T-helper 1 cell treated with Interleukin-12 subunit alpha and Interleukin-12 subunit beta and Interleukin-4 antibody, amounts not matched to agents 30 μg/mL and 1 μg/mL, for 36 hours (primary cell): ENCODE measurements around the gene IFIT3.

Experiments used
- H3K27ac Mint-ChIP-seq: one replicate; pipeline ENCODE4 v1.8.0; 2021; ENCODE audit warnings: mild to moderate bottlenecking, mixed read lengths
- H3K27me3 Mint-ChIP-seq: one replicate; pipeline ENCODE4 v1.8.0; 2021; ENCODE audit warnings: low read depth, mixed read lengths
- H3K36me3 Mint-ChIP-seq: one replicate; pipeline ENCODE4 v1.8.0; 2021; ENCODE audit warnings: low read depth, mixed read lengths
- H3K4me1 Mint-ChIP-seq: one replicate; pipeline ENCODE4 v1.8.0; 2021; ENCODE audit warnings: low read depth, mixed read lengths
- H3K4me3 Mint-ChIP-seq: one replicate; pipeline ENCODE4 v1.8.0; 2021; ENCODE audit warnings: mild to moderate bottlenecking, moderate library complexity, mixed read lengths
- H3K9me3 Mint-ChIP-seq: one replicate; pipeline ENCODE4 v1.8.0; 2021; ENCODE audit warnings: mixed read lengths

Gene IFIT3

DNA sequence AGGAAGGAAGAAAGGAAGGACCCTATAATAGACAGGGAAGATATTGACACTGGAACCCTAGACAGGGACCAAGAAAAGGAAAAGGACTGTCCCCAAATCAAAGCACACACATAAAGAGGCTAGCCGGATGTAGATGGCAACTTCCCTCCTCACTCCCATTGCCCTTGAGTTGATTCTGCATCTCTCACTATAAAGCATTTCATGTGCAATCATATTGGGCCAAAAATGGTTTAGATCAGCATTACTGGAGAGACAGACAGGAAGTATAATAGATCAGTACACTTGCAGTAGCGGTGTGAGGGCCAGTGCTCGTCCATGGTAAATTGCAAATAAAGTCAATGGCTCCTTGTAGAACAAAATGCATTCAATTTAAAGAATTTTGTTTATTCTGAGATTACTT is 8.4 kb downstream of the IFIT3 start:
- H3K27me3 Mint-ChIP-seq: peaks cover 61% of the 10 kb centered on the region
- peaks cover 20% of the 10 kb centered on the region for H3K36me3 Mint-ChIP-seq

DNA sequence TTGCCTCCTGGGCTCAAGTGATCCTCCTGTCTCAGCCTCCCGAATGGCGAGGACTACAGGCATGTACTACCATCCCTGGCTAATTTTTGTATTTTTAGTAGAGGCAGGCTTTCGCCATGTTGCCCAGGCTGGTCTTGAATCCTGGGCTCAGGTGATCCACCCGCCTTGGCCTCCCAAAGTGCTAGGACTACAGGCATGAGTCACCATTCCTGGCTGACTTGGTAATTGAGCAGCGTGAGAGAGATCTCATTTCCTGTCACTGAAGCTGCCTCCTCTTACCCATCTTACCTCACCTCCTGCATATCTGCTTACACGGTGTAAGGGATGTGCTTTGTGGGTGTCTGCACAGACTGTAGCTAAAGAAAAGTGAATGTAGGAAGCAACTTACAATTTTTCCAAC is 9.7 kb downstream of the IFIT3 start:
- Mint-ChIP-seq H3K36me3 (peaks cover 22% of the 10 kb centered on the region), H3K27ac (no peak overlapping the region), H3K4me1 (peaks cover 36% of the 10 kb centered on the region), H3K9me3 (no peaks in the 10 kb centered on the region), H3K27me3 (peaks cover 69% of the 10 kb centered on the region), H3K4me3 (no peak overlapping the region)

More for the DNA sequence above, 8.4 kb downstream of the IFIT3 start:
- peaks cover 43% of the 10 kb centered on the region for H3K4me1 Mint-ChIP-seq
- H3K4me3 Mint-ChIP-seq: no peak overlapping the region
- peak overlapping the region; percentile 50 for H3K27ac Mint-ChIP-seq
- H3K9me3 Mint-ChIP-seq: no peaks in the 10 kb centered on the region

DNA sequence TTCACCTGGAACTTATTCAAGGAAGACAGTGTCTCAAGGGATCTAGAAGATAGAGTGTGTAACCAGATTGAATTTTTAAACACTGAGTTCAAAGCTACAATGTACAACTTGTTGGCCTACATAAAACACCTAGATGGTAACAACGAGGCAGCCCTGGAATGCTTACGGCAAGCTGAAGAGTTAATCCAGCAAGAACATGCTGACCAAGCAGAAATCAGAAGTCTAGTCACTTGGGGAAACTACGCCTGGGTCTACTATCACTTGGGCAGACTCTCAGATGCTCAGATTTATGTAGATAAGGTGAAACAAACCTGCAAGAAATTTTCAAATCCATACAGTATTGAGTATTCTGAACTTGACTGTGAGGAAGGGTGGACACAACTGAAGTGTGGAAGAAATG is 10.9 kb downstream of the IFIT3 start:
- Mint-ChIP-seq H3K27me3 (peaks cover 77% of the 10 kb centered on the region), H3K4me3 (no peak overlapping the region), H3K9me3 (no peaks in the 10 kb centered on the region), H3K4me1 (peaks cover 24% of the 10 kb centered on the region), H3K27ac (no peak overlapping the region), H3K36me3 (peaks cover 24% of the 10 kb centered on the region)

DNA sequence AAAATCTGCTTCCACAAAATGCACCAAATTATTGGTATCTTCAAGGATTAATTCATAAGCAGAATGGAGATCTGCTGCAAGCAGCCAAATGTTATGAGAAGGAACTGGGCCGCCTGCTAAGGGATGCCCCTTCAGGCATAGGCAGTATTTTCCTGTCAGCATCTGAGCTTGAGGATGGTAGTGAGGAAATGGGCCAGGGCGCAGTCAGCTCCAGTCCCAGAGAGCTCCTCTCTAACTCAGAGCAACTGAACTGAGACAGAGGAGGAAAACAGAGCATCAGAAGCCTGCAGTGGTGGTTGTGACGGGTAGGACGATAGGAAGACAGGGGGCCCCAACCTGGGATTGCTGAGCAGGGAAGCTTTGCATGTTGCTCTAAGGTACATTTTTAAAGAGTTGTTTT is 12.1 kb downstream of the IFIT3 start:
- Mint-ChIP-seq H3K4me1 (peaks cover 19% of the 10 kb centered on the region), H3K36me3 (peaks cover 24% of the 10 kb centered on the region), H3K27ac (no peak overlapping the region), H3K27me3 (peaks cover 82% of the 10 kb centered on the region), H3K9me3 (no peaks in the 10 kb centered on the region), H3K4me3 (no peak overlapping the region)

DNA sequence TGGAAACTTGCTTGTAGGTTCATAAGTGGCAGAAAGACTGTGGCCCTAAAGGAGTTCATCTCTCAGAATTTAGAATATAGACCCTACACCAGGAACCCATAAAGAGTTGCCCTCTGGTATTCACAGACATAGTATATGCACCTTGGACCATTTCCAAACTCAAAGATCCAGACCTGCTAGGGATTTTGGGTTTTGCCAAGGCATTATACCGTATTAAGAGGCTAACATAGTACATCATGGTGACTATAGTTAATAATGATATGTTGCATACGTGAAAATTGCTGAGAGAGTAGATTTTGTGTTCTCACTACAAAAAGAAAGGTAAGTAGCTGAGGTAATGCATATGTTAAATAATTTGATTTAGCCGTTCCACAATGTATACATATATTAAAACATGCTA is 13.9 kb downstream of the IFIT3 start:
- H3K4me3 Mint-ChIP-seq: no peak overlapping the region
- peaks cover 77% of the 10 kb centered on the region for H3K27me3 Mint-ChIP-seq
- H3K9me3 Mint-ChIP-seq: no peaks in the 10 kb centered on the region
- H3K36me3 Mint-ChIP-seq: peaks cover 24% of the 10 kb centered on the region
- H3K4me1 Mint-ChIP-seq: peaks cover 11% of the 10 kb centered on the region
- no peak overlapping the region for H3K27ac Mint-ChIP-seq

DNA sequence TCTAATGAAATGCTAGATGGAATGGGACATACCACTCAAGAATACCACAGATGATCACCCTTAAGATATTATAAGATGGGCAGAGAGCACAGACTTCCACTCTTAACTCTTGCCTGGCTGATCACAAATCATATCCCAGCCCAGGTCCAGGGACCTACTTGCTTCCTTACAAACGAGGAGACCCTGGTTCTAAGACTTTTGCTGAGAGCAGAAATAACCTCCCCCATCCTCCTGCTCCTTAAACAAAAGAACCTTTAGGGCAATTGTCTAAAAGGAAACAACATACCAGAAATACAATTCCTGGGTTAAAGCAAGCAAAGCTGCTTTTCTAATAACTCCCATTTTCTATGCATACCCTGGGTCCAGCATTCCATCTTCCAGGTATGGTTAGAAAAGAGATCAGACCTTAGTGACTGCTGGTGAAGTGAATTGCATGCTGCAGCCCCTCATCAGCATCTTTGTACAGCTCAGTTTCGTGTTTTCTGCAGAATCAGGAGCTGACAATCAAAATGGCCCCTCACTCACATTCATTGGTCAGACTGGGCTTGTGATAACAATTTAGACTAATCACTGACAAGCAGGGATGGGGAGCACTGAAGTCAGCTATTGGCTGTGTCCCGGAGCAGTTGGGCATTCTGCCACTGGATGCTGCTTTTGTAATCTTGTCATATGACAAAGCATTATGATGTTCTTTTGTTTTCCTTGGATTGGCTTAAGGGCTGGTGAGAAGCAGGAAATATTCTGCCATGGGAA is 14.6 kb downstream of the IFIT3 start:
- H3K4me1 Mint-ChIP-seq: peaks cover 6% of the 10 kb centered on the region
- H3K4me3 Mint-ChIP-seq: no peak overlapping the region
- no peak overlapping the region for H3K27ac Mint-ChIP-seq
- peaks cover 77% of the 10 kb centered on the region for H3K27me3 Mint-ChIP-seq
- no peaks in the 10 kb centered on the region for H3K9me3 Mint-ChIP-seq
- peaks cover 24% of the 10 kb centered on the region for H3K36me3 Mint-ChIP-seq

DNA sequence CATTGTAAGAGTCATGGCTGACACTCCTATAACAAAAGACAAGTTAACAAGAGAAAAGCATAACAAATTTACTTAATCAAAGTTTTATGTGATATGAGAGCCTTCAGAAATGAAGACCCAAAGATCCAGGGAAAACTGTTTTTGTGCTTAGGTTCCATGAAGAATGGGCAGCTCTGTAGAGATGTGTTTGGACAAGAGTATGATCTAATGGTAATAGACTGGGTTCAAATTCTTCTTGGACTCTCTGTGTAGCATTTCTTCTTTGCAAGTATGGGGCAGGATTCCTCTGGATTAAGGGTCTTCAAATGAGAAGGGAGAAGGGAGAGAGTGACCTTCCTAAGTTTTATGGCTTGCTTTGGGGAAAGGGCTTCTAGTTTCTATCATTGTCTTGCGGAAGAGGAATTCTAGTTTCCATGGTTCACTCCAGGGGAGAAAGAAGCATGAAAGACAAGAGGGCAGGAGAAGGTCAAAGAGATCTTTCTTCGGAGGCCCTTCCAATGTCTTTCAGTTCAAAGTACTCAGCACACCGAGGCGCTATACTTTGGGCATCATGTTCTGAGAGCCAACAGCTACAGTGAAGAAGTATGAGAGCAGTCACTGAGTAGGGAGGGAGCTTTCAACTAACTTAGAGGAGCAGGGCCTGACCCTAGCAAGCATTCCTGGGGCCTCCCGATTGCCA is 15.4 kb downstream of the IFIT3 start:
- no peak overlapping the region for H3K27ac Mint-ChIP-seq
- no peak overlapping the region for H3K4me3 Mint-ChIP-seq
- no peaks in the 10 kb centered on the region for H3K9me3 Mint-ChIP-seq
- peaks cover 83% of the 10 kb centered on the region for H3K27me3 Mint-ChIP-seq
- peaks cover 24% of the 10 kb centered on the region for H3K36me3 Mint-ChIP-seq
- no peaks in the 10 kb centered on the region for H3K4me1 Mint-ChIP-seq

DNA sequence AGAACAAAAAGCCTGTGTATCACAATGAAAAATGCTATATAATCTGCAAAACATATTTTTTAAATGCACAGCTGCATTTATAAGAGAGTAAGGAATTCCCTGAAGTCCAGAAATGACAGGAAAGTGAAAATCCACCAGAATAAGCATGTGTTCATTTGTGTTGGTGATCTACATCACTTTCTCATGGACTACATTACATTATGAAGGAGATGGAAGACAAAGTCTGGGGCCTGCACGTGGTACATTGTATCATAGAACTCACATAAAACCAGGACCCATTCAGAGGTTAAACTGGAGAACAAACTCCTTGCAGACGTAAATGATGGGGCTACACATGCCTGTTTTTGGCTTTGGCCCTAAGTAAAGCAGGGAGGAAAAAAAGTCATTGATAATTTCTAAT is 16.4 kb downstream of the IFIT3 start:
- no peak overlapping the region for H3K27ac Mint-ChIP-seq
- peaks cover 15% of the 10 kb centered on the region for H3K36me3 Mint-ChIP-seq
- no peaks in the 10 kb centered on the region for H3K4me1 Mint-ChIP-seq
- no peaks in the 10 kb centered on the region for H3K9me3 Mint-ChIP-seq
- H3K4me3 Mint-ChIP-seq: no peak overlapping the region
- H3K27me3 Mint-ChIP-seq: peaks cover 85% of the 10 kb centered on the region

DNA sequence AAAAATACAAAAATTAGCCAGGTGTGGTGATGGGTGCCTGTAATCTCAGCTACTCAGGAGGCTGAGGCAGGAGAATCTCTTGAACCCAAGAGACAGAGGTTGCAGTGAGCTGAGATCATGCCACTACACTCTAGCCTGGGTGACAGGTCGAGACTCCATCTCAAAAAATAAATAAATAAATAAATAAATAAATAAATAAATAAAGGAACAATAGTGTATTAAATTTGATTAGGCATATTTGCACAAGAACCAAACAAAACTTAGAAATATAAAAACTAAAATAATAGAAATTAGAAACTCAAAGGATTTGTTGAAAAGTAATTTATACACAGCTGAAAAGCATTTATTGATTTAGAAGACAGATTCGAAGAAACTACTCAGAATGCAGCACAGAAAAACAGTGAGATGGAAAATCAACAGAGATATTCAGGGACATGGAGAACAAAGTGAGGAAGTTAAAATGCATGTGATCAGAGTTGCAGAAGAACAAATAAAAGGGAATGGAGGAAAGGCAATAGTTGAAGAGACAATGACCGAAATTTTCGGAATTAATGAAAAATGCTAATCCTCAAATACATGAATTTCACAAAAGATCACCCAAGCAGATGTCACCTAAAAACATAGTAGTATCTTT is 17.7 kb downstream of the IFIT3 start:
- Mint-ChIP-seq H3K27ac (no peak overlapping the region), H3K4me1 (peaks cover under 1% of the 10 kb centered on the region), H3K9me3 (no peaks in the 10 kb centered on the region), H3K36me3 (peaks cover 4% of the 10 kb centered on the region), H3K27me3 (peaks cover 86% of the 10 kb centered on the region), H3K4me3 (no peak overlapping the region)

DNA sequence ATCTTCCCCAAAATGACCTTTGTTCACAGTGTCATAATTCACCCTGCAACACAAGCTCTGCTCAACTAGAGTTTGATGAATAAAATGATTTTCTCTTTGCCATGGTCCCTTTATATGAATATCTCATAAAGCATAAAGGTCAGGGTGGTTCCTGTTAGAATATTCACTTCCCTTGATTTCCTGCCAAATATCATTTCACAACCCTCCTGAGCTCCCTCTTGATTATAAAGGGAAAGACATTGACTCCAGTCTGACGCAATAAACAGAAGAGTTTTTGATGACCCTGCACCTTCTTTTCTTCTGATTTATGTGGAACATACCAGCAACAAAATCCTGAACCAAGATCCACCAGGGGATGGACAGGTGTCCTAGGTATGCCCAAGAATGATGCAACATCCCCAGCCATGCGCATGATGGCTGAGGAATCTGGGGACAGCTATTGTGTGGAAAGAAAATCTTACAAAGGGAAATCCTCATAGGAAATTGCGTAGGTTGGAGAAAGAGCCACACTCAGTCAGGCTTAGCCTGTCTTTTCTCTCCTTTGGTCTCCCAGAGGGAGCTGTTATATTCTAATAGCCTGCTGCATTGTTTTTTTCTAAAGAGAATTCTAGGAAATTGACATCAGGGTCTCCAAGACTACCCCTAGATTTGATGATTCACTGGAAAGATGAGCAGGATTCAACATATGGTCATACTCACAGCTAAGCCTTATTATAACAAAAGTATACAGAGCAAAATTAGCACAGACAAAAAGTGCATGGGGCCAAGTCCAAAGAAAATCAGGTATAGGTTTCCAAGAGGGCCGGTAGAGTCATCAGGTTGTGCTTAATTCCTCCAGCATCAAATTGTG is 18.8 kb downstream of the IFIT3 start:
- Mint-ChIP-seq H3K4me3 (no peak overlapping the region), H3K27me3 (peaks cover 83% of the 10 kb centered on the region), H3K36me3 (peaks cover 4% of the 10 kb centered on the region), H3K4me1 (peaks cover 10% of the 10 kb centered on the region), H3K27ac (no peak overlapping the region), H3K9me3 (no peaks in the 10 kb centered on the region)

DNA sequence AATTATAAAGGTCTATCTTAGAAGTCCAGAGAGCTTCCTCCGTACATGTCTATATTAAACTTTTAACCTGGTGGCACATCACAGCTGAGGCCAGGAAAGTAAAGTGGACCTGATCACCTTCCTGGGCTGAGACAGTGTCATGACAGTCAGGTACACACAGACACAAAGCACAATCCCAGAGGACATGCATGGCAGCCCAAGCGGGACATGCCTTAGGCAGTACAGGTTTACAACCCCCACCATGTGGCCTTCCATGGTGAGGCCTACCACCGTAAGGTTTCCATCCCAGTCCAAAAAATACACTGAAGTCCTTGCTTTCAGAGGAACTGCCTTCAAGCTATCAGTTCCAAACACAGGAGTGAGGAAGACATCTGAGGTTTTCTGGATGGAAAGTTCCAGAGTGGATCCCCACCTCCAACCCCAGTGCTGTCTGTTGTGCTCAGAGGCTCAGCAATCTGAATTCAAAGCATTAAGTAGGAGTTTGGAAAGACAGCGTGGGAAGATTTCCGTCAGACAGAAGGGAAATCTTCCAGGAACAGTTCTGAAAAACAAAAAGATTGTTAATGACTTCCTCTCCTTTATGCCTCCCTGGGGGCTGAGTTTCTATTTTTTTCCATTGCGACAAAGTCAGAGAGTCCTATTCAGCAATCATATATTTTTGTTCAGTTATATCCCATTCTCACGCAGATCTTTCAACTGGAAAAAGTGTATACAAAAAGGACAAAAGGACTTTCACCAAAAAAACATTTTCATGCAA is 20.1 kb downstream of the IFIT3 start:
- H3K9me3 Mint-ChIP-seq: no peaks in the 10 kb centered on the region
- H3K36me3 Mint-ChIP-seq: peaks cover 2% of the 10 kb centered on the region
- peaks cover 14% of the 10 kb centered on the region for H3K4me1 Mint-ChIP-seq
- H3K27ac Mint-ChIP-seq: no peak overlapping the region
- peaks cover 81% of the 10 kb centered on the region for H3K27me3 Mint-ChIP-seq
- H3K4me3 Mint-ChIP-seq: no peak overlapping the region

DNA sequence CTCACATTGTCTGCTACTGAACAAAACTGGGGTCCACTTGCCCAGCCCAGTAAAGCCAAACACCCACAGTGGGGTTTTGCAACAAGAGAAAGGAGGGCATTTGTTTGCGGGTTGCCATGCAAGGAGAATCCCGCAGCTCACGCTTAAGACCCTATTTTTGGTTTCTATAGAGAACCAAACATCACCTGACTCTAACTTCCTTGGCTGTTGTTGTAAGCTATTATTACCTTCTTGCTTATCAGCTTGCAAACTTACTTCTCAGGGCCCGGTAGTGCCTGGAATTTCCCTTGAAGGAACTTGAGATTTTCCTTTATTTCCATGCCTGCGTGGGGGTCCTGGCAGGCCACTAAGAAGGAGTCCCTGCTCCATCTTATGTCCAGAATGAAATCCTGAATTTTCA is 20.7 kb downstream of the IFIT3 start:
- H3K4me1 Mint-ChIP-seq: peaks cover 14% of the 10 kb centered on the region
- peaks cover 1% of the 10 kb centered on the region for H3K36me3 Mint-ChIP-seq
- peaks cover 80% of the 10 kb centered on the region for H3K27me3 Mint-ChIP-seq
- no peak overlapping the region for H3K27ac Mint-ChIP-seq
- no peak overlapping the region for H3K4me3 Mint-ChIP-seq
- H3K9me3 Mint-ChIP-seq: no peaks in the 10 kb centered on the region

DNA sequence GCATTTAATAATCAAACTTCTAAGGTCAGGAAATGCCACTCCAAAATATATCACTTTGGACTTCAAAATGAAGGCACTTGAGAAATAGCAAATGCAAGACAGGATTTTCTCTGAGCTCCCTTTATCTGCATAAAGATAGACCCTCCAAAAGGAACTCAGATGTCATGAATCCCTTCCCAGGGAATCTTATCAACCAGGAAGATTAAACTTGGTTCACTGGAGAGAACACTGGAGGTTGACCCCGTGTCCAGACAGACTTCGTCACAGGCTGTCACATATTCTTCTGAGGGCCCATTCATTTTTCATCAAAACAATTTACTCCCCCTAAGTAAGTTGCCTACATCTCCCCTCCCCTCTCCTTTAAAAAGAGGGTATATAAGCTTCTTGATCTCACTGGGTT is 21.2 kb downstream of the IFIT3 start:
- Mint-ChIP-seq H3K36me3 (no peaks in the 10 kb centered on the region), H3K4me1 (peaks cover 14% of the 10 kb centered on the region), H3K27ac (no peak overlapping the region), H3K4me3 (no peak overlapping the region), H3K9me3 (no peaks in the 10 kb centered on the region), H3K27me3 (peaks cover 80% of the 10 kb centered on the region)
